WTC11 (cell line): ENCODE data around the gene CTDP1. TPM values are rescaled to one million over a fixed set of nuclear protein-coding genes. Genes with fewer than 3 reads are reported as not detected.

Experiments used
- ATAC-seq: fragments of 200-7000 bp; cut with Tn5 transposase; 2 replicates; pipeline ENCODE4 v1.10.0; 2021; ENCODE audit warnings: mild to moderate bottlenecking, moderate library complexity
- CTCF ChIA-PET: fragments of 300-600 bp; sonication (Branson Sonifier 250); formaldehyde crosslinking; loops from one replicate; lab custom pipeline; 2021; ENCODE audit warnings: antibody characterized with exemption; lab: Charles Lee
- POLR2A ChIA-PET: fragments of 350-600 bp; sonication (Branson Sonifier 250); formaldehyde crosslinking; loops from one replicate; lab custom pipeline; 2021; ENCODE audit warnings: antibody characterized with exemption; lab: Charles Lee
- DNase-seq: peaks from one replicate; pipeline ENCODE4 v3.0.0; 2021; ENCODE audit warnings: low spot score
- H3K27ac Mint-ChIP-seq: 2 replicates; pipeline ENCODE4 v1.8.0; 2021; ENCODE audit warnings: mixed read lengths
- H3K27me3 Mint-ChIP-seq: 2 replicates; pipeline ENCODE4 v1.8.0; 2021; ENCODE audit warnings: low read depth, mild to moderate bottlenecking, moderate library complexity, mixed read lengths
- H3K36me3 Mint-ChIP-seq: 2 replicates; pipeline ENCODE4 v1.8.0; 2021; ENCODE audit warnings: mixed read lengths
- H3K4me1 Mint-ChIP-seq: 2 replicates; pipeline ENCODE4 v1.8.0; 2022; ENCODE audit warnings: mixed read lengths
- H3K4me3 Mint-ChIP-seq: 2 replicates; pipeline ENCODE4 v1.8.0; 2021; ENCODE audit warnings: mild to moderate bottlenecking, moderate library complexity, mixed read lengths
- H3K9me3 Mint-ChIP-seq: 2 replicates; pipeline ENCODE4 v1.8.0; 2021; ENCODE audit warnings: mixed read lengths
- CREB1 ChIP-seq: sonication (generic); formaldehyde crosslinking; IDR thresholded peaks from 2 replicates; pipeline ENCODE4 v1.8.0; 2023; ENCODE audit warnings: mild to moderate bottlenecking, missing genetic modification reagents
- EMX1 ChIP-seq: fragments of 250-450 bp; sonication (Bioruptor Pico); IDR thresholded peaks from 2 replicates; pipeline ENCODE4 v1.8.0; 2021; ENCODE audit warnings: mild to moderate bottlenecking
- FOXP1 ChIP-seq: sonication (generic); formaldehyde crosslinking; IDR thresholded peaks from 2 replicates; pipeline ENCODE4 v1.8.0; 2022; ENCODE audit warnings: missing genetic modification reagents, mild to moderate bottlenecking, moderate library complexity, borderline replicate concordance
- MYBL2 ChIP-seq: sonication (generic); formaldehyde crosslinking; IDR thresholded peaks from 2 replicates; pipeline ENCODE4 v1.8.1; 2023; ENCODE audit warnings: mild to moderate bottlenecking, moderate library complexity, missing genetic modification reagents
- NFE2L1 ChIP-seq: sonication (generic); formaldehyde crosslinking; IDR thresholded peaks from 2 replicates; pipeline ENCODE4 v1.8.1; 2023; ENCODE audit warnings: missing genetic modification reagents
- NR1H2 ChIP-seq: sonication (generic); formaldehyde crosslinking; IDR thresholded peaks from 2 replicates; pipeline ENCODE4 v1.9.0; 2021; ENCODE audit warnings: mild to moderate bottlenecking, moderate library complexity, missing genetic modification reagents
- NR3C1 ChIP-seq: sonication (generic); formaldehyde crosslinking; conservative IDR thresholded peaks from 2 replicates; pipeline ENCODE4 v1.8.1; 2023; ENCODE audit warnings: low read depth, mild to moderate bottlenecking, missing genetic modification reagents
- RORB ChIP-seq: fragments of 250-450 bp; sonication (Bioruptor Pico); IDR thresholded peaks from 2 replicates; pipeline ENCODE4 v1.9.0; 2021; ENCODE audit warnings: mild to moderate bottlenecking
- TP53 ChIP-seq: sonication (generic); formaldehyde crosslinking; IDR thresholded peaks from 2 replicates; pipeline ENCODE4 v1.8.1; 2023; ENCODE audit warnings: mild to moderate bottlenecking, missing genetic modification reagents
- ZBTB43 ChIP-seq: sonication (generic); formaldehyde crosslinking; IDR thresholded peaks from 2 replicates; pipeline ENCODE4 v1.8.1; 2023; ENCODE audit warnings: mild to moderate bottlenecking, missing genetic modification reagents
- ZNF138 ChIP-seq: sonication (generic); formaldehyde crosslinking; conservative IDR thresholded peaks from 2 replicates; pipeline ENCODE4 v1.8.1; 2022; ENCODE audit warnings: mild to moderate bottlenecking, moderate library complexity, missing genetic modification reagents
- ZNF219 ChIP-seq: sonication (generic); formaldehyde crosslinking; IDR thresholded peaks from 2 replicates; pipeline ENCODE4 v1.8.0; 2023; ENCODE audit warnings: missing genetic modification reagents, mild to moderate bottlenecking, borderline replicate concordance
- ZNF317 ChIP-seq: sonication (generic); formaldehyde crosslinking; IDR thresholded peaks from 2 replicates; pipeline ENCODE4 v1.8.1; 2023; ENCODE audit warnings: low read depth, mild to moderate bottlenecking, moderate library complexity, missing genetic modification reagents, borderline replicate concordance
- ZNF416 ChIP-seq: fragments of 250-450 bp; sonication (Bioruptor Pico); IDR thresholded peaks from 2 replicates; pipeline ENCODE4 v1.9.0; 2021; ENCODE audit warnings: mild to moderate bottlenecking, inconsistent platforms
- ZNF671 ChIP-seq: fragments of 250-450 bp; sonication (Bioruptor Pico); IDR thresholded peaks from 2 replicates; pipeline ENCODE4 v1.8.0; 2021; ENCODE audit warnings: mild to moderate bottlenecking
- total RNA-seq: library from RNA; stranded (reverse); gene quantifications from 3 replicates; pipeline ENCODE4 v1.2.3, GENCODE V29; 2021
- TF ChIP-seq, protein P1 (sequence below): fragments of 200-600 bp; IDR thresholded peaks from 2 replicates; pipeline ENCODE4 v1.8.0; 2022; ENCODE audit warnings: antibody characterized with exemption
- TF ChIP-seq, protein P2 (sequence below): sonication (generic); formaldehyde crosslinking; IDR thresholded peaks from 2 replicates; pipeline ENCODE4 v1.8.0; 2022; ENCODE audit warnings: mild to moderate bottlenecking, missing genetic modification reagents
- TF ChIP-seq, protein P3 (sequence below): fragments of 250-450 bp; sonication (Bioruptor Pico); IDR thresholded peaks from 2 replicates; pipeline ENCODE4 v2.1.2; 2022; ENCODE audit warnings: mild to moderate bottlenecking, moderate library complexity
- TF ChIP-seq, protein P4 (sequence below): sonication (generic); formaldehyde crosslinking; IDR thresholded peaks from 2 replicates; pipeline ENCODE4 v1.8.0; 2023; ENCODE audit warnings: missing genetic modification reagents, mild to moderate bottlenecking, borderline replicate concordance
- TF ChIP-seq, protein P5 (sequence below): fragments of 250-450 bp; sonication (Bioruptor Pico); IDR thresholded peaks from 2 replicates; pipeline ENCODE4 v1.9.0; 2021; ENCODE audit warnings: mild to moderate bottlenecking

The CTDP1 gene
- total RNA-seq, 1 experiment from 2014 or later: 39.7 TPM

DNA sequence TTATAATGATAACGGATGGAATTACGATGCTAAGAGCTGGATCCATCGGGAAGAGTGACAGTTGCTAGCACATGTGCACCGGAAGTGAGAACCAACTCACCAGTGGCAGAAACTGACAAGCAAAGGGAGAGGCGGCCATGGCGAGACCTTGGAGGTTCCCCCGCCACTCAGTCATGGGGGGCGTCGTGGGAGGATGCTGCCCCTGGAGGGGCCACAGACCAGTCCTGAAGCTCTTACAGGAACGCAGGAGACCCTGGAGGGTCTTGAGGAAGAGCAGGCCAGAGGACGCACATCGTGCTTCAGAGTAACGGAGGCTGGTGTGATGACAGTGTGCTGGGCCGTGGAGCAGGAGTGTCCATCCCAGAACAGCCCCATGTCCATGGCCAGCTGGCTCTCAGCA lies 65.0 kb downstream of the CTDP1 start:
- no peak overlapping the region for H3K4me3 Mint-ChIP-seq
- ATAC-seq: no peak
- no peaks in the 10 kb centered on the region for H3K9me3 Mint-ChIP-seq
- H3K36me3 Mint-ChIP-seq: peaks cover 19% of the 10 kb centered on the region
- POLR2A ChIA-PET: no interaction called here
- no peaks in the 10 kb centered on the region for H3K27me3 Mint-ChIP-seq
- DNase-seq: no peak
- TF ChIP-seq, protein P1, sequence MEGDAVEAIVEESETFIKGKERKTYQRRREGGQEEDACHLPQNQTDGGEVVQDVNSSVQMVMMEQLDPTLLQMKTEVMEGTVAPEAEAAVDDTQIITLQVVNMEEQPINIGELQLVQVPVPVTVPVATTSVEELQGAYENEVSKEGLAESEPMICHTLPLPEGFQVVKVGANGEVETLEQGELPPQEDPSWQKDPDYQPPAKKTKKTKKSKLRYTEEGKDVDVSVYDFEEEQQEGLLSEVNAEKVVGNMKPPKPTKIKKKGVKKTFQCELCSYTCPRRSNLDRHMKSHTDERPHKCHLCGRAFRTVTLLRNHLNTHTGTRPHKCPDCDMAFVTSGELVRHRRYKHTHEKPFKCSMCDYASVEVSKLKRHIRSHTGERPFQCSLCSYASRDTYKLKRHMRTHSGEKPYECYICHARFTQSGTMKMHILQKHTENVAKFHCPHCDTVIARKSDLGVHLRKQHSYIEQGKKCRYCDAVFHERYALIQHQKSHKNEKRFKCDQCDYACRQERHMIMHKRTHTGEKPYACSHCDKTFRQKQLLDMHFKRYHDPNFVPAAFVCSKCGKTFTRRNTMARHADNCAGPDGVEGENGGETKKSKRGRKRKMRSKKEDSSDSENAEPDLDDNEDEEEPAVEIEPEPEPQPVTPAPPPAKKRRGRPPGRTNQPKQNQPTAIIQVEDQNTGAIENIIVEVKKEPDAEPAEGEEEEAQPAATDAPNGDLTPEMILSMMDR: no peak
- TF ChIP-seq, protein P2, sequence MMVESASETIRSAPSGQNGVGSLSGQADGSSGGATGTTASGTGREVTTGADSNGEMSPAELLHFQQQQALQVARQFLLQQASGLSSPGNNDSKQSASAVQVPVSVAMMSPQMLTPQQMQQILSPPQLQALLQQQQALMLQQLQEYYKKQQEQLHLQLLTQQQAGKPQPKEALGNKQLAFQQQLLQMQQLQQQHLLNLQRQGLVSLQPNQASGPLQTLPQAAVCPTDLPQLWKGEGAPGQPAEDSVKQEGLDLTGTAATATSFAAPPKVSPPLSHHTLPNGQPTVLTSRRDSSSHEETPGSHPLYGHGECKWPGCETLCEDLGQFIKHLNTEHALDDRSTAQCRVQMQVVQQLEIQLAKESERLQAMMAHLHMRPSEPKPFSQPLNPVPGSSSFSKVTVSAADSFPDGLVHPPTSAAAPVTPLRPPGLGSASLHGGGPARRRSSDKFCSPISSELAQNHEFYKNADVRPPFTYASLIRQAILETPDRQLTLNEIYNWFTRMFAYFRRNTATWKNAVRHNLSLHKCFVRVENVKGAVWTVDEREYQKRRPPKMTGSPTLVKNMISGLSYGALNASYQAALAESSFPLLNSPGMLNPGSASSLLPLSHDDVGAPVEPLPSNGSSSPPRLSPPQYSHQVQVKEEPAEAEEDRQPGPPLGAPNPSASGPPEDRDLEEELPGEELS (CRISPR knock-in tag): no peak
- TF ChIP-seq CREB1 (CRISPR knock-in tag): no peak
- TF ChIP-seq RORB: no peak
- TF ChIP-seq, protein P3, sequence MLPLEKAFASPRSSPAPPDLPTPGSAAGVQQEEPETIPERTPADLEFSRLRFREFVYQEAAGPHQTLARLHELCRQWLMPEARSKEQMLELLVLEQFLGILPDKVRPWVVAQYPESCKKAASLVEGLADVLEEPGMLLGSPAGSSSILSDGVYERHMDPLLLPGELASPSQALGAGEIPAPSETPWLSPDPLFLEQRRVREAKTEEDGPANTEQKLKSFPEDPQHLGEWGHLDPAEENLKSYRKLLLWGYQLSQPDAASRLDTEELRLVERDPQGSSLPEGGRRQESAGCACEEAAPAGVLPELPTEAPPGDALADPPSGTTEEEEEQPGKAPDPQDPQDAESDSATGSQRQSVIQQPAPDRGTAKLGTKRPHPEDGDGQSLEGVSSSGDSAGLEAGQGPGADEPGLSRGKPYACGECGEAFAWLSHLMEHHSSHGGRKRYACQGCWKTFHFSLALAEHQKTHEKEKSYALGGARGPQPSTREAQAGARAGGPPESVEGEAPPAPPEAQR: no peak
- TF ChIP-seq, protein P4, sequence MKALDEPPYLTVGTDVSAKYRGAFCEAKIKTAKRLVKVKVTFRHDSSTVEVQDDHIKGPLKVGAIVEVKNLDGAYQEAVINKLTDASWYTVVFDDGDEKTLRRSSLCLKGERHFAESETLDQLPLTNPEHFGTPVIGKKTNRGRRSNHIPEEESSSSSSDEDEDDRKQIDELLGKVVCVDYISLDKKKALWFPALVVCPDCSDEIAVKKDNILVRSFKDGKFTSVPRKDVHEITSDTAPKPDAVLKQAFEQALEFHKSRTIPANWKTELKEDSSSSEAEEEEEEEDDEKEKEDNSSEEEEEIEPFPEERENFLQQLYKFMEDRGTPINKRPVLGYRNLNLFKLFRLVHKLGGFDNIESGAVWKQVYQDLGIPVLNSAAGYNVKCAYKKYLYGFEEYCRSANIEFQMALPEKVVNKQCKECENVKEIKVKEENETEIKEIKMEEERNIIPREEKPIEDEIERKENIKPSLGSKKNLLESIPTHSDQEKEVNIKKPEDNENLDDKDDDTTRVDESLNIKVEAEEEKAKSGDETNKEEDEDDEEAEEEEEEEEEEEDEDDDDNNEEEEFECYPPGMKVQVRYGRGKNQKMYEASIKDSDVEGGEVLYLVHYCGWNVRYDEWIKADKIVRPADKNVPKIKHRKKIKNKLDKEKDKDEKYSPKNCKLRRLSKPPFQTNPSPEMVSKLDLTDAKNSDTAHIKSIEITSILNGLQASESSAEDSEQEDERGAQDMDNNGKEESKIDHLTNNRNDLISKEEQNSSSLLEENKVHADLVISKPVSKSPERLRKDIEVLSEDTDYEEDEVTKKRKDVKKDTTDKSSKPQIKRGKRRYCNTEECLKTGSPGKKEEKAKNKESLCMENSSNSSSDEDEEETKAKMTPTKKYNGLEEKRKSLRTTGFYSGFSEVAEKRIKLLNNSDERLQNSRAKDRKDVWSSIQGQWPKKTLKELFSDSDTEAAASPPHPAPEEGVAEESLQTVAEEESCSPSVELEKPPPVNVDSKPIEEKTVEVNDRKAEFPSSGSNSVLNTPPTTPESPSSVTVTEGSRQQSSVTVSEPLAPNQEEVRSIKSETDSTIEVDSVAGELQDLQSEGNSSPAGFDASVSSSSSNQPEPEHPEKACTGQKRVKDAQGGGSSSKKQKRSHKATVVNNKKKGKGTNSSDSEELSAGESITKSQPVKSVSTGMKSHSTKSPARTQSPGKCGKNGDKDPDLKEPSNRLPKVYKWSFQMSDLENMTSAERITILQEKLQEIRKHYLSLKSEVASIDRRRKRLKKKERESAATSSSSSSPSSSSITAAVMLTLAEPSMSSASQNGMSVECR (CRISPR knock-in tag): no peak
- no peak for TF ChIP-seq ZNF138 (CRISPR knock-in tag)
- TF ChIP-seq MYBL2 (CRISPR knock-in tag): no peak
- TF ChIP-seq TP53: no peak
- TF ChIP-seq, protein P5, sequence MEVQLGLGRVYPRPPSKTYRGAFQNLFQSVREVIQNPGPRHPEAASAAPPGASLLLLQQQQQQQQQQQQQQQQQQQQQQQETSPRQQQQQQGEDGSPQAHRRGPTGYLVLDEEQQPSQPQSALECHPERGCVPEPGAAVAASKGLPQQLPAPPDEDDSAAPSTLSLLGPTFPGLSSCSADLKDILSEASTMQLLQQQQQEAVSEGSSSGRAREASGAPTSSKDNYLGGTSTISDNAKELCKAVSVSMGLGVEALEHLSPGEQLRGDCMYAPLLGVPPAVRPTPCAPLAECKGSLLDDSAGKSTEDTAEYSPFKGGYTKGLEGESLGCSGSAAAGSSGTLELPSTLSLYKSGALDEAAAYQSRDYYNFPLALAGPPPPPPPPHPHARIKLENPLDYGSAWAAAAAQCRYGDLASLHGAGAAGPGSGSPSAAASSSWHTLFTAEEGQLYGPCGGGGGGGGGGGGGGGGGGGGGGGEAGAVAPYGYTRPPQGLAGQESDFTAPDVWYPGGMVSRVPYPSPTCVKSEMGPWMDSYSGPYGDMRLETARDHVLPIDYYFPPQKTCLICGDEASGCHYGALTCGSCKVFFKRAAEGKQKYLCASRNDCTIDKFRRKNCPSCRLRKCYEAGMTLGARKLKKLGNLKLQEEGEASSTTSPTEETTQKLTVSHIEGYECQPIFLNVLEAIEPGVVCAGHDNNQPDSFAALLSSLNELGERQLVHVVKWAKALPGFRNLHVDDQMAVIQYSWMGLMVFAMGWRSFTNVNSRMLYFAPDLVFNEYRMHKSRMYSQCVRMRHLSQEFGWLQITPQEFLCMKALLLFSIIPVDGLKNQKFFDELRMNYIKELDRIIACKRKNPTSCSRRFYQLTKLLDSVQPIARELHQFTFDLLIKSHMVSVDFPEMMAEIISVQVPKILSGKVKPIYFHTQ (CRISPR knock-in tag): no peak
- TF ChIP-seq ZNF416 (CRISPR knock-in tag): no peak
- no peak for TF ChIP-seq NR1H2 (CRISPR knock-in tag)
- TF ChIP-seq NR3C1 (CRISPR knock-in tag): no peak
- no peak for TF ChIP-seq ZNF219
- no peak for TF ChIP-seq NFE2L1 (CRISPR knock-in tag)
- no peak for TF ChIP-seq ZNF317 (CRISPR knock-in tag)
- TF ChIP-seq FOXP1 (CRISPR knock-in tag): no peak
- TF ChIP-seq EMX1 (CRISPR knock-in tag): no peak
- no peak for TF ChIP-seq ZBTB43 (CRISPR knock-in tag)
- TF ChIP-seq ZNF671 (CRISPR knock-in tag): no peak
- CTCF ChIA-PET: interaction anchor here (0.5 kb wide), 1 partner anchor 128 kb away, joined by 3 read pairs; no protein-coding TSS in a partner anchor
- H3K4me1 Mint-ChIP-seq: no peaks in the 10 kb centered on the region
- H3K27ac Mint-ChIP-seq: peak overlapping the region; percentile 21; the same call in 1 of the 2 replicates
